GM21723 (cell line): ENCODE data around the gene ACSL6.

Experiments
- ATAC-seq: cut with Tn5 transposase; IDR thresholded peaks from one replicate; pipeline ENCODE4 v1.9.1; 2021; ENCODE audit warnings: mild to moderate bottlenecking, moderate library complexity; ENCODE audit not compliant: unreplicated experiment

ACSL6 gene

DNA sequence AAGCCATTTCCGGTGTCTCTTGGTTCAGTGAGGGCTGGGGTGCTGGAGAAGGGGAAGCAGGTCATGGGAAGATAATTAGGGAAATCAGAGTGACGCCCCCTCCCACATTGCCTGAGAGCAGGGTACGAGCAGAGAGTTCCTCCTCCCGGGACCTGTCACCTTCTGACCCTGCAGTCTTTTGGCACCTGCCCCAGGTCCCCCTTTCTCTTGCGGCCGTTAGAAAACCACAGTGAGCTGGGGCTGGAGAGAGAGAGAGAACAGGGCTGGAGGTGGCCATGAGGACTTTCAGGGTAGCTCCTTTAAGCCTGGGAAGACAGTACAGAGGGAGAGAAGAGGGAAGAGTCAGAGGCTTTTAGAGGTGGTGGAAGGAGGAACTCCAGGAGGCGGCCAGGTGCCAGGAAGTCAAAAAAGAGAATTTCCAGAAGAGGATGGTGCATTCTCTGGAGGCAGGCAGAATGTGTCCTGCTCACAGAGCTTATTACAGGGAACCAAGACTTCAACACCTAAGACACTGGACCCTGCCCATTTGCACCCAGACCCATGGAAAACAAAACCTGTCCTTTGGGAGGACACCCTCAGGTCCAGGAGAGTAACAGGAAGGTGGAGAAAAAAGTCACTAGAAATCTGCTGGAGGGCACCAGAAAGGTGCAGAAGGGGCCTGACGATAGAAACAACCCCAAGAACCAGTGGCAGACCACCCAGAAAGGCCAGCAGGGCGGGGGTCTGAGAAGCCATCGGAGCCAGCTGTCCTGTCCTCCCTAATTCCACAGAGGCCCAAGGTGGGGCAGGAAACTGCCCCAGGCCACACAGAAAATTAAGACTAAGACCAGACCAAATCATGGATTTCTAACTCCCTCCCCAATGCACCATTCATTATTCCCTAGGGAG lies 6.5 kb upstream of the ACSL6 start:
- no peak for ATAC-seq

- ATAC-seq, result no peak
Measured at GRCh38 chr5:132017316-132017715, 5.9 kb upstream of the ACSL6 start.

GRCh38 chr5:132016721-132017250 lies 5.3 kb upstream of the ACSL6 start:
- no peak for ATAC-seq

GRCh38 chr5:132013711-132014110 lies 2.3 kb upstream of the ACSL6 start:
- ATAC-seq, result no peak

DNA sequence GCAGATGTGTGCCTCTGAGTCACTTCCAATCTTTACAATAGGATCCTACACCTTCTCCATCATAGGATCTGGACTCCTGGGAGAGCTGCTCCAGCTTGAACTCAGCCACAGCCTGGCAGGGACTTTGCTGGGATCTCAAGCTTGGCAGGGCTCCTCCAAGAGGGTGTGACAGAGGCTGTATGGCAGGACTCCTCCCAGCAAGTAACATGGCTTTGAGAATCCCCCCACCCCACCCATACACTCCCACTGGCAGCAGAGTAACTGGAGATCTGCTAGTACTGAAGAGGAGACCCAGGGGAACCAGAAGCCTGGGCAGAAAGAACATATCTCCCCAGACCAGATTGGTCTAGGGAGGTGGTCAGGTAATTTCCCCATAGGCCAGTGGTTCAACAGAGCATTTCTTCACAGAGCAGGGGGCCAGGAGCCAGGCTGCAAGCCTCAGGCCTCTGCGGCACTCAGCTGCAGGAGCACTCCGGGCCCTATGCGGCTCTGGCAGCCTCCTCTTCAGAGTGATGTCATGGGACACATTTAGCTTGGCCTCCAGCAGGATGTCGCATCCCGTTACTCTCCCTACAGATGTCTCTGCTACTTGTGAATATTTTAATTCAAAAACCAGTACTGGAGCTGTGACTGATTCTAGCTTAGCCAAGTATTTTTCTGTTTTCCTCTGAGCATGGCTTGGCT lies 1.7 kb upstream of the ACSL6 start:
- ATAC-seq, result no peak

DNA sequence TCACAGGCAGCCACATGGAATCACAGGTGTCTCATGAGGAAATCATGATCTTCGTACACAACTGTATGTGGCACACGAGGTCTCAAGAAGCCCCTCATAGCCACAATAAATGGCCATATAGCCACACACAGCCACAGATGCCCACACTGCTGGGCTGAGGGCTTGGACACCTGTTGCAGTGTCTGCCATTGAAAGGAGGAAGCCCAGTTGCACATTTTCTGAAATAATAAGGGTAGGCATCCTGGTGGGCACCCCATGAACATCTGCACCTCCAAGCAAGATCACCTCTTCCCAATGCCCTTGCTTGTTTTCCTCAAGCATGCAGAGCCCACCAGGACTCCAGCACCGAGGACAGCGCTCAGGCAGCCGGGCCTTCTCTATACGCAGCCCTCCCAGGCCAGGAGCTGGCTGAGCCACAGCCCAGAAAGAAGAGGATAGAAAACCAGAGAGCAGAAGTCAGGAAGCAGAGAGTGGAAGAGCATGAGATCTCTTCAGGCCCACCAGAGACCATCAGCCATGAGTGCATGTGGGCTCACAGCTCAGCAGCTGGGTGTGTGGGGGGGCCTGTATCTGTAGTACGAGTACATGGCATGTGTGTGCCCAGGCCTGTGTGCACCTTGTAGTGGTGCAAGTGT lies 1.0 kb upstream of the ACSL6 start:
- no peak for ATAC-seq

- no peak for ATAC-seq
Measured at GRCh38 chr5:132010989-132011621, 353 bp downstream of the ACSL6 start.

GRCh38 chr5:132010645-132010988 lies 841 bp downstream of the ACSL6 start:
- ATAC-seq, result no peak

DNA sequence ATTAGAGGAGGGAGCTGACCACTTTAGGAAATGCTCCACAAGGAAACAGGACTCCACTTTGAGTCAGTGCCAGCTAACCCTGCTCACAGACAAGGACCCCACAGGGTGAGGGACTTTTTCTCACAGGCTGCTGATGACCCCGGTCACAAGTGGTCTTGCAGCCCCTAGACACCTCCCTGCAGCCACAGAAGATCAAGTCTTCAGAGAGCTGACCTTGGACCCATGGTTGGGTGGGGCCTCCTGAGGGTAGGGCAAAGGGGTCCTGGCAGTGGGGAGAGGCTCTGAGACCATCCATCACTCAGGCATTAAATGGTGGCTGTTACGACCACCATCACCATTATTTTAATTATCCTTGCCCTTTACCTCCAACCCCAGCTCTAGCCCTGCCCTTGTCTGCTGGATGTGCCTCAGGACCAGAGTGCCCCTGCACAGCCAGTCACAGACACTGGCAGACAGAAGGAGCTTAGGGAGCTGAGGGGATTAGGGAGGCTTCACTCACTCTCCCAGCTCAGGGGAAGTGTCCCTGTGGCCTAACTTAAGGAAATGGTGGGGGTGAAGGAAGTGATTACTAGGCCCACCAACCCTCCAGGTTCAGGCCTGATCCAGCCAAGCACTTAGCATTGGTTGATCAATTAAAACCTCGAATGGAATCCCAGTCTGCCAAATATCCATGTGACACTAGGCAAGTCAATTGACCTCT lies 1.6 kb downstream of the ACSL6 start:
- ATAC-seq, result no peak

DNA sequence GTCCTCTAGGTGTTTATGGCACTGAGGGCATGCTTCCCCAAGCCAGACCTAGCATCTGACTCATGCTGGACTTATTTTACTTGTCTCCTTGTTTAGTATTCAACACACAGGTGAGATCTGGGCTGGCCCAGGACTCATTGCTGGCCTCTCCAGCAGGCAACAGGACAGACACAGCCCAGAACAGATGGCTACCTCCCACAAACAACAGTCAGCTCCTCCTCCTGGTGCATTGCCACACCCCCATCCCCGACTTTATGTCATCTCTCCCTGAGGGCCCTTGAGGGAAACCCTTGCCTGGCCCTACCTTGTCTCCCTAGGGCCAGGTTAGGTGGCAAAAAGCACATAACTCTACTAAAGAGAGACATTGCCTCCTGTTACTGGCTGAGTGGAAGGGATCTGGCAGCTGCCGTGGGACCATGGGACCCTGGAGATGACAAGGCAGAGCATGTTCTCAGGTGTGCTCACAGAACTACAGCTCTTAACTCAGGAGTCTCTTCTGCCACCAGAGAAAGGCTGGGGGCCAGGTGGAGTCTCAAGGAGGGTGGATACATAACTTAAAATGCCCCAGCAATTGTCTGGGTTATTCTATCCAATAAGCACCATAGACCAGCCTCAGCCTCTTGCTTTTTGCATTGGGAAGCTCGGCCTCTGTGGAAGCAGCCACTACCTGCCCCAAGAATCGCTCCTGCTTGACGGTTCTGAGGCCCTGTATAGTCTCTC lies 2.3 kb downstream of the ACSL6 start:
- no peak for ATAC-seq

GRCh38 chr5:132008163-132008473 lies 3.3 kb downstream of the ACSL6 start:
- ATAC-seq, result peak; percentile 24

- ATAC-seq, result peak; percentile 82
Measured at GRCh38 chr5:132007399-132008162, 3.9 kb downstream of the ACSL6 start.

DNA sequence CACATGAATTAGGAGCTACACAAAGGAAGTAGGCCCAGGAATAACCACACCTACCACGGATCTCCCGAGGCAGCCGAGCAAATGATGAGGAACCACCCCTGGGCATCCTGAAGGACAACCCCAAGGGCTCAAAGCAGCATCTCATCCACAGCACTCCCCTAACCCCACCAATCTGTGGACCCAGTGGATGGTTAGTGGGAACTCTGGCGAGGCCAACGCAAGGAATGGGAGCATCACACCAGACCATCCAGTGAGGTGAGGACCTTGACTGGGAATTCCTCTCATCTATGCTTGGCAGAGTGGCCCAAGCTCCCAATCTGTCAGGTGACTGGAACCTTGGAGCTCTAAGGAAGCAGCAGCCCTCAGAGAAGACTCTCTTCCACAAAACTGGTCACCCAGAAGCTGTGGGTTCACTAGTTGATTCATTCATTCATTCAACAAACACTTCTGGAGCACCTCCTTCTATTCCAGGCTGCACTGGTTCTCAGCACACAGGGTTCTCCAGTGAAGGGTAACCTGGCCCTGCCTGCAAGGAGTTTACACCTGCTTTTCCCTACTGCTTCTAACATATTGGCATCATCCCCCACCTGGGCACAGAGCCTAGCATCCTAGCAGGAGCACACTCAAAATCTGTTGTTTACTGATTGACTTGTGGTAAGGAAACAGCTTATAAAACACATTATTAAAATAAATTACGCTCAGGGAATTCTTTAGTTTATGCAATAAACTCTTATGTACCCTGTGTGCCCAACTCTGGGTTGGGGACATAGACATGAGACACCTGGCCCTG lies 4.9 kb downstream of the ACSL6 start:
- ATAC-seq, result no peak

DNA sequence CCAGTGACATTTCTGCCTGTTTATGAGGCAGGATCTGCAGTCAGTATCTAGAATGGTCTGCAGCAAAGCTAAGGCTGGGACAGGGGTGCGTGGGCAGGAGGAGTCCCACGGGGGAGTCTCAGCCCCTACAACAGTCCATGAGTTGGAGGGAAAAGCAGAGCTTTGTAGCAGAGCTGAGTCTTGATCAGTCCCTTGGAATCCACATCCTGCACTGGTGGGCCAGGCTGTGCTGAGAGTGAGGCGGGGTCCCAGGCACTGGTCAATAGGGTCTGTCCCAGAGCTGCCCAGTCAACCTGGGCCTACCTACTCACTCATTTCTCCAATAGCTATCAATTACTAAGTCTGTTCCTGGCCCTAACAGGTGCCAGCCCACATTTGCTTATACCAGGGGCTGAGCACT lies 5.9 kb downstream of the ACSL6 start:
- no peak for ATAC-seq

DNA sequence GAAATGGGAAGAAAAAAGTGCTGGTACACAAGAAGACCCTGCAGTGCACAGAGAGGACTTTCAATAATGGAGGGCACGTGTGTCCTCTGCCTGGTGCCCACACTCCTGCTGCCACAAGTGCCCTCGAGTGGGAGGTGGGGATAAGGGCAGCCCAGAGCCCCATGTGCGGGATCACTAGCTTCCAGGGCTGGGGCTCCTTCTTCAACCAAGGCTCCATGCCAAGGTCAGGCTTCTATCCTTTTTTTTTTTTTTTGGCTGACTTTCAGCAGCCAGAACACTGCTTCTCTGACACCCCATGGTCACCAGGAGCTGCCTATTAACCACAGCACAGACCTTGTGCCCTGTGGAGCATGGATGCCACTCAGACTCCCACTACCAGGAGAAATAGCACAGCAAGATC lies 7.5 kb downstream of the ACSL6 start:
- ATAC-seq, result no peak

GRCh38 chr5:132003170-132003744 lies 8.2 kb downstream of the ACSL6 start:
- ATAC-seq, result no peak

- no peak for ATAC-seq
Measured at GRCh38 chr5:132002757-132003156, 8.7 kb downstream of the ACSL6 start.
